Mononuclear cell (primary cell): ENCODE measurements around the gene PTPRE. TPM values are rescaled to one million over a fixed set of nuclear protein-coding genes. Genes with fewer than 3 reads are reported as not detected.
A peak's percentile ranks its signal among the peaks of the same experiment; 100 is the strongest.

Experiments
- H3K27me3 ChIP-seq: 2 replicates; pipeline ENCODE4 v1.6.0; 2011; ENCODE audit warnings: low read length, control low read depth; ENCODE audit not compliant: insufficient read depth
- H3K4me1 ChIP-seq: 2 replicates; pipeline ENCODE4 v1.5.1; 2011; ENCODE audit warnings: mild to moderate bottlenecking, low read length, control low read depth; ENCODE audit not compliant: insufficient read depth
- H3K4me3 ChIP-seq: 2 replicates; pipeline ENCODE4 v1.5.1; 2011; ENCODE audit warnings: mild to moderate bottlenecking, low read length, moderate library complexity
- H3K9me3 ChIP-seq: 2 replicates; pipeline ENCODE4 v1.5.1; 2011; ENCODE audit warnings: low read depth, mild to moderate bottlenecking, control low read depth, low read length
- total RNA-seq: library from RNA; depleted of rRNA; stranded (reverse); fragments of >200 nt; gene quantifications from one replicate; pipeline ENCODE4 v1.2.3, GENCODE V29; 2012

Gene PTPRE
- total RNA-seq, 1 donor: 205 TPM

DNA sequence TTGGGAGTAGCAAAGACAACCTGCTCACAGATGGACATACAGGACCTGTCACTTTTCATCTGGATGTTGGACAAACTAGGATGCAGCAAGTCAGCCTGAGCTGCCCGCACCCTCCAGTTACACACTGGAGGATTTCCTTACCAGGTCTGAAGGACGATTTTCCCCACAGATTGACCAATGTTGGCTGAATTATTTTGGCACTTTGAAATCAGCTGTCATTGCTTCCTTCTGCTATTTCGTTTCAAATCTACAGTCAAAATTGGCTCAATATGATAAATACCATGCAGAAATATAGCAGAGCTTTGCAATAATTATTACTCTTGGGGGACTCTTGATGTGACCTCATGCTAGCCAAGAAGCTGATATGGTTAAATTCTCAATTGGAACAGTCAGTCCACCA lies 16.7 kb upstream of the PTPRE start:
- Histone ChIP-seq H3K4me3 (no peak overlapping the region), H3K9me3 (no peaks in the 10 kb centered on the region), H3K4me1 (peaks cover 30% of the 10 kb centered on the region), H3K27me3 (no peaks in the 10 kb centered on the region)

DNA sequence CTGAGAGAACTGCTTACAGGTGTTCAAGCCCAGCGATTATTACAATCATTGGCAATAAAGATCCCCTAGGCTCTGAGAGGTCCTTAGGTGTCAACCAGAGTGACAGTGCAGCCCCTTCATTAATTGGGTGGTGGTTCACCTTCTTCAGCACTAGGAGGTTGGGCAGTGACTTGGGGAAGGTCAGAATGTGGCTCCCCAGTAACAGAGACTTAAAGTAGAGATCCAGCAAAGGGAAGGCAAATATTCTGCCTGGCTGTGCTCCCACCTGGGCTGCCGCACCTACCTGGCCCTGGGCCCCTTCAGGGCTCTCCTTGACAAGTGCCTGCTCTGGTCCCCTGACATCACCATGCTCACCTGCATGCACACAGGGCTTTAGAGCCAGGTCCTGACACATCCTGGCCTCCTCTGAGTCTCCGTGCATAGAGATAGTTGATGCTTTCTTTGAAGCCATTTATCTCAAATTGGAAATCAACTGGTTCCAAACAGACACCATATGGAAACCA lies 16.0 kb upstream of the PTPRE start:
- H3K4me1 ChIP-seq: peaks cover 30% of the 10 kb centered on the region
- no peak overlapping the region for H3K4me3 ChIP-seq
- no peaks in the 10 kb centered on the region for H3K9me3 ChIP-seq
- H3K27me3 ChIP-seq: no peaks in the 10 kb centered on the region

DNA sequence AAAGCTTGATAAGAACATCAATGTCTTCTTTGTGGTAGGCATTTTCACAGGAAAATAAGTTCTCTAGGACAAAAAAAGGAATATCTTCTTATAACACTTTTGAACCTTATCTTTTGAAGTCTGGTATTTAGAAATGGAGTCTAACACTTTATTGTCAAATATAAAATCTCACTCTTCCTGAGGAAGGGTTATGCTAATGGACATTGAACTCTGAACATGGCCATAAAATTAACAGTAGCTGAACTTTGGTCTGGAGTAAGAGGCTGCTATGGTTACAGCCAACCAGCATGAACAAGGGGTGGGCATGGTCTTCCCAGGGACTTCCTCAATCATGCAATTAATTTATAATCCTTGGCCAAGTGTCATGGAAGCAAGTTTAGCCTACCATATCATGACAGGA lies 14.2 kb upstream of the PTPRE start, which contains the start of gene CLRN3:
TSS of gene CLRN3 (minus strand) at position 199 of the 400 bp plus-strand sequence. CDS start at position 42, 157 bp downstream.
- H3K9me3 ChIP-seq: no peaks in the 10 kb centered on the region
- H3K4me3 ChIP-seq: no peak within 1 kb of the TSS
- no peaks in the 10 kb centered on the region for H3K27me3 ChIP-seq
- peaks cover 30% of the 10 kb centered on the region for H3K4me1 ChIP-seq

DNA sequence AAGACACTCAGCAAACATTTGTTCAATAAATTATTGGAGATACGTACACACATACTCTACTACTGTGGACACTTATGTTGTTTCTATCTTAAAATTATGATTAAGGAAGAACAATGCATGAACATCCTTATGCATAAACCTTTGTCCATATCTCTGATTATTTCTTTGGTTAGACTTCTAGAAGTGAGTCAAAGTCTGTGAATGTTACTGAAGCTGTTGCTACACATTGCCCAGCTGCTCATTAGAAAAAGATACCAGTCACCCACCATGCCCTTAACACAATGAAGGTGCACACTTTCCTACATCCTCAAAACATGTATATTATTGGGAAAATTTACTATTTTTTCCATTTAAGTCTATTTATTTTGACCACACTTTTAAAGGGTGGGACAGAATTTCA lies 12.8 kb upstream of the PTPRE start:
- no peak overlapping the region for H3K4me3 ChIP-seq
- peaks cover 21% of the 10 kb centered on the region for H3K4me1 ChIP-seq
- no peaks in the 10 kb centered on the region for H3K27me3 ChIP-seq
- H3K9me3 ChIP-seq: no peaks in the 10 kb centered on the region

DNA sequence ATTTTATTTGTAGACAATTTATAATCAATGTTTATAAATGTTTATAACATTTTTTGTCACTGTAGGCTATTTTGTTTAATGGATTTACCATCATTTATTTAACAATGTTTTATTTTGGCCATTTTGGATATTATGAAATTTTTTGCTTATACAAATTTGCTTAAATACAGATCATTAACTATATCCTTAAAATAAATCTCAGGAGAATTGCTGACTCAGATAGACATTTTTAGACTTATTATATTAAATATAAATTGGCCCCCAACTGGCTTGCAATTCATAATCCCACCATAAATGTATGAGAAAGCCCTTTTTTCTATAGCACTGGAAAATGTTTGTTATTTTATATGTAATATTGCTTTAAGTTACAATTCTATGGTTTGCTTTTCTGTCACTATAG lies 10.3 kb upstream of the PTPRE start:
- Histone ChIP-seq H3K4me3 (no peak overlapping the region), H3K9me3 (no peaks in the 10 kb centered on the region), H3K27me3 (no peaks in the 10 kb centered on the region), H3K4me1 (peaks cover 12% of the 10 kb centered on the region)

DNA sequence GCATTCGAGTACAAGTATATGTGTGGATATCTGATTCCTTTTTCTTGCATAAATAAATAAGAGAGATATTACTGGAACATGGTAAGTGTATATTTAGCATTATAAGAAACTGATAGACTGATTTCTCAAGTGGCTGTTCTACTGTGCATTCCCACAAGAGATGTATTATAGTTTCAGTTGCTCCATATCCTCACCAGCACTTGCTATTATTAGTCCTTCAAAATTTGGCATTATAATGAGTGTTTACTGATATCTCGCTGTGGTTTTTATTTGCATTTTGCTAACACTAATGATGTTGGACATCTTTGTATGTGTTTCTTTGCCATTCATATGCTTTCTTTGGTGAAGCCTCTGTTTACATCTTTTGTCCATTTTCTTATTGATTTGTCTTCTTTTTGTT lies 9.7 kb upstream of the PTPRE start:
- peaks cover 12% of the 10 kb centered on the region for H3K4me1 ChIP-seq
- H3K27me3 ChIP-seq: no peaks in the 10 kb centered on the region
- no peak overlapping the region for H3K4me3 ChIP-seq
- H3K9me3 ChIP-seq: no peaks in the 10 kb centered on the region

DNA sequence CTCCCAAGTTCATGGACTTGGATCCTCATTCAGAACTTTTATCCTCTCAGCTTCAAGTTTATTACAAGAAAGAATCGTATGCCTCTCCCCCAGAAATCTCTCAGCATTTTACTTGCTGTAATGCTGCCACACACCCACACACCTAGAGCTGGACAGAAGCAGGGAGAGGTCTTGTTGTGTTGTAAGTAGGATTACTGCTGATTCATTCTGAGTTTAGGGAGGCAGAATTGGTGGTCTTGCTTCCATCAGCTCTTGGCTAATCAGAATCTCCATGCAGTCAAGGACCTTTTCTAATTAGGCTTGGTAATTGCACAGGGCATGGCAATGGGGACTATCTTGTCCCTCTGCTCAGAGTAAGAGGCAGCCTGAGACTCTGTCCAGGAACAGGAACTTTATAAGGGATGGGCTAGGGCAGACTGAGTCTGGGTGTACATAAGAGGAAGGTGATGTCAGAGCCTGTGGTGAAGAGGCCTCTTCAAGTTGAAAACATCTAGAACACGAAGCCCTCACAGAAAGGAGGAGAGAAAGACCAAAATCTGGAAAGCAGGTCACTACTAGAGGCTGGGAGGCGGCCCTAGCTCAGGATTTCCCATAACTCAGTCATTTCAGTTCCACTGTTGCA lies 7.0 kb upstream of the PTPRE start:
- Histone ChIP-seq H3K4me1 (peaks cover 12% of the 10 kb centered on the region), H3K27me3 (no peaks in the 10 kb centered on the region), H3K9me3 (no peaks in the 10 kb centered on the region), H3K4me3 (no peak overlapping the region)

DNA sequence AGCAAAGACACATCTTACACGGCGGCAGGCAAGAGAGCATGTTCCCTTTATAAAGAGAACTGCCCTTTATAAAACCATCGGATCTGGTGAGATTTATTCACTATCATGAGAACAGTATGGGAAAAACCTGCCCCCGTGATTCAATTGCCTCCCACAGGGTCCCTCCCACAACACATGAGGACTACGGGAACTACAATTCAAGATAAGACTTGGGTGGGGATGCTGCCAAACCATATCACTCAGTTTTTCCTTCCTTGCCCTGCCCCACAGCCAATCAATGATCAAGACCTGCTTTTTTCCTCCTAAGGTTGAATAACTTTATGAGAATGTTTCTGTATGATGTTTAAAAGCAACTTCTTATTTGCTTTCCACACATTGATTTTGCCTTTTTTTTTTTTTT lies 3.1 kb upstream of the PTPRE start:
- no peaks in the 10 kb centered on the region for H3K9me3 ChIP-seq
- H3K4me1 ChIP-seq: peaks cover 28% of the 10 kb centered on the region
- H3K4me3 ChIP-seq: no peak overlapping the region
- H3K27me3 ChIP-seq: peaks cover 4% of the 10 kb centered on the region

DNA sequence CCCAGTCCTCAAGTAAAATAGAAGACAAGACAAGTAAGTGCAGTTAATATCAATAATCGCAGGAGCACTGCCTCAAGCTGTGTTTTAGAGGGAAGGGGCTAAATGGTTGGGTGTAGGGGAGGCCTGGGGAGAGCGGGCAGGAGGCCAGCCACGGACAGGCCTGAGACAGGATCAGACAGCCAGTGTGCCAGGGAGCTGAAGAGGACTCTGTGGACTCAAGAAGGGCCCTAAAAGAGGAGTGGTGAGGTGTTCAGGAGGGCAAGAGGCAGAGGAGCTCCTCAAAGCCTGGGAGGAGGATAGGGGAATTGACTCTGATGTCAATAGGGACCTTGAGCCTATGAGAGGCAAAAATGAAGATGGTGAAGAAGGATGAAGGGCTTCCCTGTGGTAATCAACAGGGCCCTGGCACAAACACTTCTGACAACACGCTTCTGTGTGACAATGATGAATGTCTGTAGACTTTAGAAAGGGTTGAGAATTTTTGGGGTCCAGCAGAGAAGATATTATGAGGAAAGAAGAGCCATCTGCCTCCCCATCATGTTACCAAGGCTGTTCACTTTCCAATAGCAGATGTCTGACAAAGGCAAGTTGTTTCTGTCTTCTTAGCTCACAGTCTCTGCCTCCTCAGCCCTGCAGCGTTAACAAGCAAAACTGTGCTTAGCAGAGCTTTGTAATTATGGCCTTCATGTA lies 2.4 kb upstream of the PTPRE start:
- peaks cover 4% of the 10 kb centered on the region for H3K27me3 ChIP-seq

DNA sequence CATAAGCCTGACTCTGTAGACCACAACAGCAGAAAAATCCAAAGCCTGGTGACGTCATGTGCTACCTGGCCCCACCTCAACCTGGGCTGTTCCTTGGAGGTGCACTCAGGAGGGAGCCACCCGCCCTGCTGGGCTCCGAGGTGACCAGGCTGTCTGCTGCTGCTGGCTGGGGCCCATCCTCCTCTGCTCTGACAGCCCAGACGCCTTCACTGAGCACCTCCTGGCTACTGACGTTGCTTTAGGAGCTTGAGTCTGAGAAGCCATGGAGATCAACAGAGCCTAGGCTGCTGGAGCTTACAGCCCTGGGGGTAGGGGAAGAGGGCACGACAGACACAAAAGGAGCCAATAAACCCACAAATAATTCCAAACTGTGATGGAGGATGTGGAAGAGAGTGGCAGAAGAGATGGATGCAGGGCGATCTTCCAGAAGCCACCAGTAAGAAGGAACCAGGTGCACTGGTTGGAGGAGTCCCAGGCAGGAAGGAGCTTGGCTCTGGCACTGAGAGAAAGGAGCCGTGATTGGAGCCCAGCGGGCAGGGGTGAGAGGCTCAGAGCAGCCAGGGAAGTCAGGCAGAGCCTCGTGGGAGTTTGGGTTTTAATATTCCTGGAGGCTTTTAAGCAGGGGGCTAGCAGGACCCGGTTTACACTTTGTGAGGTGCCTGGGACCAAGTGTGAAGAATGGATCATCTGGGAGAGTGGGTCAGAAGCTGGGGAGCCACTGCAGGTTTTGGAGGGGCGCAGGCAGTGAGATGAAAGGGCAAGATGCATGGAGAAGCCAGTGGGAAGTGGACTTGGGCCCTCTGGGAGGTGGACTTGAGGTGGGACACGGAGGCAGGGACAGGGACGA lies 1.7 kb upstream of the PTPRE start:
- H3K27me3 ChIP-seq: peaks cover 4% of the 10 kb centered on the region
- H3K4me3 ChIP-seq: no peak overlapping the region
- H3K4me1 ChIP-seq: peaks cover 20% of the 10 kb centered on the region
- H3K9me3 ChIP-seq: no peaks in the 10 kb centered on the region

More for the DNA sequence above, 2.4 kb upstream of the PTPRE start:
- Histone ChIP-seq H3K4me1 (peaks cover 27% of the 10 kb centered on the region), H3K9me3 (no peaks in the 10 kb centered on the region), H3K4me3 (no peak overlapping the region)

DNA sequence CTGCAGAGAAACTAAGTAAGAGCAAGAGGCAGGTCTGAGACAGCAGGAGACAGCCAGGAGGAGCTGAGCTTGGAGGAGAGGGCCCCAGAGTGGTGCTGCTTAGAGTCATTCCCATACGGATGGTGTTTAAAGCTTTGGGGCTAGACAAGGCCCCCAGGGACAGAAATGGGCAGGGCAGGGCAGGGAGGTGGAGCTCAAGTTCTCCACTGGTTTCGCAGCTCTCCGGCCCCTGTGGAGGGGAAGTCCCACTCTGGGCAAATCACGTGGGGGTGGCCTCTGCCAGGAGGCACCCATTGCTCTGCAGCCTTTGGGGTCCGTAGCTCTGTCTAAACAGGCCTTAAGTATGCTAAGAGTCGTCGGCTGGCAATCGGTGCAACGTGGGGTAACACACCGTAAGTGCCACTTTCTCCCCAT lies 1.0 kb upstream of the PTPRE start:
- Histone ChIP-seq H3K4me1 (peaks cover 16% of the 10 kb centered on the region), H3K27me3 (peaks cover 4% of the 10 kb centered on the region), H3K9me3 (no peaks in the 10 kb centered on the region), H3K4me3 (no peak overlapping the region)

DNA sequence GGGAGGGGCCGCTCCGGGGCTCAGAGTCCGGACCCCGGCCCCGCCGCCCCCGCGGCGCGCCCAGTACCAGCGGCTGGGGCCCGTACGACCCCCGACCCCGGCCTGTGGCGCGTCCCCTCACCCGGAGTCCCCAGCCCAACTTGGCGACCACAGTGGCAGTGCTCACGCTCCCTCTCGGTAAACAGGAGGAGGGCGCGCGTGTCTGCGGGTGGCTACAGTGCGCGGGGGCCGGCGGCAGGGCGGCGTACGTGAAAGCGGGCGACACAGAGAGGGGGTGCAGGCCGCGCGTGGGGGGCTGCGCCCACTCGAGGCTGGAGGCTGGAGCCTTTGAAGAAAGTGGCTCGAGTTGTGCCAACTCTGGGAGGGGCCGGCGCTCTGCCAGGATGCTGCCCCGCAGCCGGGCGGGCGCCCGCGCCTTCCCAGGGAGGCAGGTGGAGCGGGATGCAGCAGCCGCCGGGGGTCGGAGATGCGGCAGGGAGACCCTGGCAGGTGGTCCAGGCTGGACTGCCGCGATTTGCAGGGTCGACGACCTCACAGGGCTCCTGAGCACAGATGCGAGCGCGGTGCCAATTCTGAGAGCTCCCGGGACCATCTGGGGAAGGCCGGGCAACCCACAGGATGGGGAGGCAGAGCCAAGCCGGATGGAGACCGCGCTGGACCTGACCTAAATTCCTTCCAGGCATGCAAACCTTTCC lies 655 bp downstream of the PTPRE start:
- H3K4me1 ChIP-seq: peaks cover 16% of the 10 kb centered on the region
- no peaks in the 10 kb centered on the region for H3K9me3 ChIP-seq
- H3K4me3 ChIP-seq: peak overlapping the region; percentile 57
- H3K27me3 ChIP-seq: peaks cover 4% of the 10 kb centered on the region

DNA sequence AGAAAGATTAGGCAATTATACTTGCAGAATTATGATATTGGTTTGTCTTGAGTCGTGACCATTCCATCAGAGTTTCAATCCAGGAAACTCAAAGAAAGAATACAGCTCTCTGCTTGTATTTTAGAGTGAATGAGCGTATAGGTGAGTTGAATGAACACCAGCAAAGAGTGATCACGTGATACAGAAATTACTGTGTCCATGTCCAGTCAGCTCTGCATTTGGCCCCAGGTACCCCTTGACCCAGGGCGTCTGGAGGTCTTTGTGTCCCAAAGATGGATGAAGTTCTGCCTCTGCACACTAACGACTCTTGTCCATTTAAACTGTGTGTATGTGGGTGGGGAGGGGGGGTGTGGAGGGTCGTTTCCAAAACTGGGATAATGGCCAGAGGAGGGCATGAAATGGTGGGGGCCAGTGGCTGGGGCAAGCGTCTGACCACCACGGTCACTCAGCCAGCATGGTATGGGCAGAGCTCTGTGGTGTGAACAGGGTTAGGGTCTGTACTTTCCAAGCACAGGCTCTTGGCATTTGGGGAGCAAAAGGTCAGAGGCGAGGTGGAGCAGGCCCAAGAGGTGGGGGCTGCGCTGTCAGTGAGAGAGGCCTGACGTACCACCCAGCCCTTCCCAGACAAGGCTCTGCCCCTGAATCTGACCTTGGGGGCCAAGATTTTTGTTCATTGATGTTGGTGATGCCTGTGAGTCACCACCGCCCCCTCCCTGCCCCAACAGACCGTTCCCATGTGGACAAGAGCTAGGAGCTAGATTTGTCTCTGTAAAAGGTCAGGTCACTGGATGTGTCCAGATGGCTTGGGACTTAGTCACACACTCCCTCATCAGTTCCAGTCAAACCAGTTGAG lies 1.4 kb downstream of the PTPRE start:
- H3K27me3 ChIP-seq: peaks cover 4% of the 10 kb centered on the region
- peaks cover 16% of the 10 kb centered on the region for H3K4me1 ChIP-seq
- H3K4me3 ChIP-seq: peak overlapping the region; percentile 57
- no peaks in the 10 kb centered on the region for H3K9me3 ChIP-seq

DNA sequence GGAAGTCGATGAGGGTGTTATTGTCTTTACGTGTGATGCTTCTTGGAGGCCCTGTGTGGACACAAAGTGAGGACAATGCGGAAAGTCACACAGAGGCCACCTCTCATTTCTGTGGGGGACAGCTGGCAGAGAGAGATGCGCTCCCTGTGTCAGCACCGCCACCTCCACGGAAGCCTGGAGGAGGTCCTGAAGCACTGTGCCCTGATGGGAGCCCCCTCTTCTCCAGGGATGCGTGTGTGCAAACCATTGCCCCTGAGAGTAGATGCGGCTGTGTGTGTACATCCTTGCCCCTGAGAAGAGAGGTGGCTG lies 2.0 kb downstream of the PTPRE start:
- Histone ChIP-seq H3K4me1 (peaks cover 16% of the 10 kb centered on the region), H3K4me3 (no peak overlapping the region), H3K27me3 (peaks cover 4% of the 10 kb centered on the region), H3K9me3 (no peaks in the 10 kb centered on the region)
